ENCODE data around the gene OR5H6.
"Not testable (repeated sequence)": the region's sequence is repeated elsewhere in the genome, so short reads cannot be mapped to it uniquely, and the experiment has no call there.

The OR5H6 gene

GRCh38 chr3:98263944-98264343 lies at the start of gene OR5H6:
Gene OR5H6 (plus strand): TSS chr3:98264244. CDS start chr3:98264333, 89 bp downstream.
- DNase-seq: no peak

GRCh38 chr3:98215051-98215450 lies 49.0 kb upstream of the OR5H6 start:
- no peak for DNase-seq

- no peak for DNase-seq
Observed at GRCh38 chr3:98223907-98224672, 40.0 kb upstream of the OR5H6 start.

- no peak for DNase-seq
Observed at GRCh38 chr3:98232489-98232888, 31.6 kb upstream of the OR5H6 start.

- DNase-seq: no peak
Observed at GRCh38 chr3:98233468-98233867, 30.6 kb upstream of the OR5H6 start.

GRCh38 chr3:98240131-98240530 lies 23.9 kb upstream of the OR5H6 start:
- no peak for DNase-seq

- no peak for DNase-seq
Observed at GRCh38 chr3:98242155-98242554, 21.9 kb upstream of the OR5H6 start.

- no peak for DNase-seq
Observed at GRCh38 chr3:98243843-98244242, 20.2 kb upstream of the OR5H6 start.

- DNase-seq: no peak
Observed at GRCh38 chr3:98246142-98246541, 17.9 kb upstream of the OR5H6 start.

GRCh38 chr3:98256026-98256425 lies 8.0 kb upstream of the OR5H6 start:
- not testable (repeated sequence) for DNase-seq

- no peak for DNase-seq
Observed at GRCh38 chr3:98259707-98260106, 4.3 kb upstream of the OR5H6 start.

GRCh38 chr3:98262046-98262445 lies 2.0 kb upstream of the OR5H6 start:
- no peak for DNase-seq

GRCh38 chr3:98269846-98270245 lies 5.8 kb downstream of the OR5H6 start:
- DNase-seq: no peak

- DNase-seq: no peak
Observed at GRCh38 chr3:98272126-98272525, 8.1 kb downstream of the OR5H6 start.

- no peak for DNase-seq
Observed at GRCh38 chr3:98274914-98275313, 10.9 kb downstream of the OR5H6 start.

- DNase-seq: no peak
Observed at GRCh38 chr3:98282205-98282604, 18.2 kb downstream of the OR5H6 start, which contains the start of gene OR5H2. Gene OR5H2 (plus strand): TSS chr3:98282505. CDS start chr3:98282903, 398 bp downstream.

- DNase-seq: no peak
Observed at GRCh38 chr3:98290916-98291315, 26.9 kb downstream of the OR5H6 start.

GRCh38 chr3:98291332-98291957 lies 27.4 kb downstream of the OR5H6 start:
- no peak for DNase-seq

Data from activated T-cell treated with anti-CD3 and anti-CD28 coated beads, Interleukin-2, amount 50 U/mL, for 1 hour (primary cell).